Body of pancreas (tissue), 4 donors: Measurements from ENCODE around the gene TARS3. TPM values are rescaled to one million over a fixed set of nuclear protein-coding genes. Genes with fewer than 3 reads are reported as not detected.

Experiments
- ATAC-seq: fragments of 150-250 bp; one replicate; pipeline ENCODE4 v1.9.1; 2016
- DNase-seq, 4 donors: peaks; one replicate each; pipeline ENCODE4 v3.0.0-alpha.2; 2019
- H3K27ac ChIP-seq, 4 donors: fragments of 200-600 bp; sonication (generic); 1 replicate in 3 of 4; 2 replicates in 1 of 4; pipeline versions ENCODE4 v1.5.1 to v1.6.1; 2016 to 2019; ENCODE audit warnings: mild to moderate bottlenecking in 1 of 4, mixed read lengths in 1 of 4, moderate library complexity in 1 of 4
- H3K27me3 ChIP-seq, 2 donors: fragments of 200-600 bp; sonication (generic); one replicate each; pipeline ENCODE4 v1.6.0; 2016; ENCODE audit warnings: mild to moderate bottlenecking in 1 of 2
- H3K36me3 ChIP-seq, 2 donors: fragments of 200-600 bp; sonication (generic); replicated peaks in 1 of 2; 2 replicates each; pipeline ENCODE4 v1.5.1; 2016; ENCODE audit warnings: low read depth in 2 of 2; ENCODE audit not compliant: insufficient read depth in 1 of 2
- H3K4me1 ChIP-seq: fragments of 200-600 bp; sonication (generic); one replicate; pipeline ENCODE4 v1.6.0; 2016
- H3K4me3 ChIP-seq, 2 donors: fragments of 200-600 bp; sonication (generic); 1 replicate in 1 of 2; 2 replicates in 1 of 2; pipeline ENCODE4 v1.5.1; 2016 to 2019
- H3K9me3 ChIP-seq, 3 donors: fragments of 200-600 bp; sonication (generic); 1 replicate in 2 of 3; 2 replicates in 1 of 3; pipeline ENCODE4 v1.5.1; 2016
- CTCF ChIP-seq, 7 experiments: fragments of 450-650 bp in 4 of 7; fragments of 200-600 bp in 3 of 7; sonication (generic) in 3 of 7; IDR thresholded peaks; one replicate each; pipeline ENCODE4 v1.5.1; 2016 to 2019; ENCODE audit warnings: antibody characterized with exemption in 7 of 7
- POLR2A ChIP-seq, 3 donors: fragments of 450-650 bp; IDR thresholded peaks; one replicate each; pipeline ENCODE4 v1.6.1; 2016; ENCODE audit warnings: antibody characterized with exemption in 3 of 3, mild to moderate bottlenecking in 2 of 3
- WGBS, 2 donors: methylation state at CpG; one replicate each; pipeline ENCODE4 v1.1.5; 2017; 5-methylcytosine and 5-hydroxymethylcytosine counted together
- intact Hi-C: fragments of 100-400 bp; cut with DNase I; formaldehyde crosslinking; loops from one replicate; pipeline ENCODE4 v1.15.1; 2023
- total RNA-seq, 2 donors: library from RNA; depleted of rRNA; stranded (reverse); fragments of >200 nt; gene quantifications; one replicate each; pipeline ENCODE4 v1.1.0, GENCODE V29; 2016

Gene TARS3
- total RNA-seq, 2 donors from 2014 or later = 15.0 to 70.5 TPM

- Histone ChIP-seq H3K36me3 (peaks cover 7 to 39% of the 10 kb centered on the region in 2 donors), H3K27ac (no peak overlapping the region), H3K4me3 (no peak overlapping the region), H3K9me3 (no peaks in the 10 kb centered on the region), H3K4me1 (no peaks in the 10 kb centered on the region), H3K27me3 (no peaks in the 10 kb centered on the region)
- intact Hi-C loops = no loop called here
- no peak for TF ChIP-seq POLR2A (IDR thresholded peaks at IDR 0.05)
- TF ChIP-seq CTCF (IDR thresholded peaks at IDR 0.05) = no peak
- no peak for ATAC-seq
- DNase-seq = no peak
- WGBS, 2 donors = 71 to 73% methylated on average over 4 of the region's 4 CpGs
Observed at GRCh38 chr15:101702077-101702476, 22.2 kb downstream of the TARS3 start.

GRCh38 chr15:101698314-101698713, 26.0 kb downstream of the TARS3 start:
- intact Hi-C loops = no loop called here
- Histone ChIP-seq H3K4me3 (no peak overlapping the region), H3K27ac (no peak overlapping the region), H3K9me3 (no peaks in the 10 kb centered on the region), H3K36me3 (peaks cover 0 to 38% of the 10 kb centered on the region in 2 donors), H3K4me1 (no peaks in the 10 kb centered on the region), H3K27me3 (no peaks in the 10 kb centered on the region)
- TF ChIP-seq POLR2A (IDR thresholded peaks at IDR 0.05) (no peak), CTCF (IDR thresholded peaks at IDR 0.05) (no peak)
- no peak for ATAC-seq
- DNase-seq = no peak
- WGBS, 2 donors = 90 to 91% methylated on average over 2 of the region's 2 CpGs

- WGBS, 2 donors = 87 to 89% methylated on average over 7 of the region's 7 CpGs
- no peak overlapping the region for H3K4me3 ChIP-seq
- H3K36me3 ChIP-seq = peaks cover 0 to 35% of the 10 kb centered on the region in 2 donors
- no peak for TF ChIP-seq CTCF (IDR thresholded peaks at IDR 0.05)
- no peak for TF ChIP-seq POLR2A (IDR thresholded peaks at IDR 0.05)
- H3K4me1 ChIP-seq = no peaks in the 10 kb centered on the region
- DNase-seq (no peak), ATAC-seq (no peak)
- H3K27ac ChIP-seq = no peak overlapping the region
- intact Hi-C loops = no loop called here
- no peaks in the 10 kb centered on the region for H3K9me3 ChIP-seq
- no peaks in the 10 kb centered on the region for H3K27me3 ChIP-seq
Observed at GRCh38 chr15:101697488-101697887, 26.8 kb downstream of the TARS3 start.

- peaks cover 0 to 31% of the 10 kb centered on the region in 2 donors for H3K36me3 ChIP-seq
- WGBS, 2 donors = 92 to 100% methylated on average over 1 of the region's 1 CpG
Observed at GRCh38 chr15:101696829-101697228, 27.4 kb downstream of the TARS3 start.

More at GRCh38 chr15:101696829-101697228, 27.4 kb downstream of the TARS3 start:
- ATAC-seq = no peak
- TF ChIP-seq POLR2A (IDR thresholded peaks at IDR 0.05) (no peak), CTCF (IDR thresholded peaks at IDR 0.05) (no peak)
- no peak for DNase-seq
- no peaks in the 10 kb centered on the region for H3K9me3 ChIP-seq
- intact Hi-C loops = no loop called here
- H3K27me3 ChIP-seq = no peaks in the 10 kb centered on the region
- H3K4me1 ChIP-seq = no peaks in the 10 kb centered on the region
- no peak overlapping the region for H3K4me3 ChIP-seq
- no peak overlapping the region for H3K27ac ChIP-seq
